HUES48 (cell line): ENCODE data around the gene RNU5B-1.
"Not testable (repeated sequence)": the region's sequence is repeated elsewhere in the genome, so short reads cannot be mapped to it uniquely, and the experiment has no call there.

ENCODE experiments used
- H3K27ac ChIP-seq: one replicate; pipeline ENCODE4 v1.7.0; 2013; ENCODE audit warnings: low read depth, low read length, inconsistent platforms
- H3K27me3 ChIP-seq: 2 replicates; pipeline ENCODE4 v1.6.1; 2013; ENCODE audit warnings: mild to moderate bottlenecking, low read length; ENCODE audit not compliant: control insufficient read depth, insufficient read depth
- H3K36me3 ChIP-seq: 2 replicates; pipeline ENCODE4 v1.6.1; 2013; ENCODE audit warnings: low read length; ENCODE audit not compliant: control insufficient read depth, insufficient read depth
- H3K4me1 ChIP-seq: 2 replicates; pipeline ENCODE4 v1.6.1; 2013; ENCODE audit warnings: mild to moderate bottlenecking, low read length; ENCODE audit not compliant: control insufficient read depth, insufficient read depth
- H3K4me3 ChIP-seq: 2 replicates; pipeline ENCODE4 v1.5.1; 2013; ENCODE audit warnings: mild to moderate bottlenecking, low read depth, low read length
- H3K9ac ChIP-seq: 2 replicates; pipeline ENCODE4 v1.6.1; 2013; ENCODE audit warnings: mild to moderate bottlenecking, low read depth, low read length, moderate library complexity
- H3K9me3 ChIP-seq: 2 replicates; pipeline ENCODE4 v1.6.1; 2013; ENCODE audit warnings: low read length; ENCODE audit not compliant: control insufficient read depth, insufficient read depth

Gene RNU5B-1

DNA sequence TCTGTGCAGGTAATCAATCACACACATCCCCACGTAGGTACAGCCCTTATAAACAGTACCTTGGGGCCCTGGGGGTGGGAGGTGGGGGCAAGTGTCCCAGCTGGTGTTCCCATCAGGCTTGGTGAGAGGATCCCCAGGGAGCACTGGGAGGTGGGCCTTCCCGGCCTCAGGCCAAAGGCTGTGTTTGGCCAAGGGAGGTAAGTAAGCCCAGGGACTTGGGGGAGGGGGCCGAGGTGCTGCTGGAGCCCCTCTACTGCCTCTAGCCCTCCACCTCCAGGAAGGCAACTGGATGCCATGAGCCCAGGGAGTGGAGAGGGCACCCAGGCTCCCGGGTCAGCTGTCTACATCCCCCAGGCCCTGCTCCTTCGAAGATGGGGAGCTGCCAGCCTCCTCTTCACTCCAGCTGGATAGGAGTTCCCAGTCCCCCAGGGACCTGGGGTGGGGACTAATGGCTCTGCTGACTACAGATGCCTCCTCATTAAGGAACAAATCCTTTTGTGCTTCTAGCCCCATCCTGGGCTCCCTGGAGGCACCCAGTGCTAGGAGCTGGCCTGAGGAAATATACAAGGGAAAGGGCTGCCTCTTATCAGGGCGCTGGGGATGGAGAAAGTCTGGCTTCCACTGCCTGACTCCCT, 33.1 kb downstream of the RNU5B-1 start:
- no peak overlapping the region for H3K27ac ChIP-seq
- no peaks in the 10 kb centered on the region for H3K9me3 ChIP-seq
- no peak overlapping the region for H3K4me3 ChIP-seq
- peaks cover 57% of the 10 kb centered on the region for H3K4me1 ChIP-seq
- no peaks in the 10 kb centered on the region for H3K36me3 ChIP-seq
- H3K27me3 ChIP-seq, result no peaks in the 10 kb centered on the region; the same call in 1 of the 2 replicates
- H3K9ac ChIP-seq, result no peak overlapping the region

DNA sequence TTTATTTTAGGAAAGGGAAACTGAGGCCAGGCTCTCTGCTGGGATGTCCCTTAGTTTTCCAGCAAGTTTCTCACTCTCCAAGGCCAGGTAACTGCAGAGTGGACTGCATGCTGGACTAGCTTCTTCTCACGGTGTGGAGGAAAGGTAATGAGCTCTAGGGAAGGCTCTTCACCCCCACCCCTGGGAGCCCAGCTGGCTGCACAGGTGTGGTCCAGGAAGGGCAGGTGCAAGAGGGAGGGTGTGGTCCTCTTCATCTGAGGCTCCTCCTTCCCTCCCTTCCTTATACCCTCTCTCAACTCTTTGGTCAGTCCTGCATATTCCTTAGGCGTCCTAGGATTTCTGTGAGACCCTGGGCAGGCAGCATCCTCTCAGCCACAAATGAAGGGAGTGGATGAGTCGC, 33.9 kb downstream of the RNU5B-1 start:
- Histone ChIP-seq H3K27me3 (no peaks in the 10 kb centered on the region; the same call in 1 of the 2 replicates), H3K9me3 (no peaks in the 10 kb centered on the region), H3K4me1 (peaks cover 56% of the 10 kb centered on the region), H3K4me3 (no peak overlapping the region), H3K27ac (no peak overlapping the region), H3K36me3 (no peaks in the 10 kb centered on the region), H3K9ac (no peak overlapping the region)

DNA sequence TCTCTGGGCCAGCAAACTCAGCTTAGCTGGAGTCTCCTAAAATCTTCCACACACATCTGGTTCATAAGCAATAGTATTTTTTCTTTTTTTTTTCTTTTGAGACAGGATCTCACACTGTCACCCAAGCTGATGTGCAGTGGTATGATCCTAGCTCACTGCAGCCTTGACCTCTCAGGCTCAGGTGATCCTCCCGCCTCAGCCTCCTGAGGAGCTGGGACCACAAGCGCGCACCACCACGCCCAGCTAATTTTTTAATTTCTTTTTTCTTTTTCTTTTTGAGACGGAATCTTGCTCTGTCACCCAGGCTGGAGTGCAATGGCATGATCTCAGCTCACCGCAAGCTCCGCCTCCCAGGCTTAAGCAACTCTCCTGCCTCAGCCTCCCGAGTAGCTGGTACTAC, 34.3 kb downstream of the RNU5B-1 start:
- H3K27me3 ChIP-seq, result no peaks in the 10 kb centered on the region; the same call in 1 of the 2 replicates
- no peaks in the 10 kb centered on the region for H3K36me3 ChIP-seq
- no peak overlapping the region for H3K4me3 ChIP-seq
- H3K4me1 ChIP-seq, result peaks cover 51% of the 10 kb centered on the region
- H3K27ac ChIP-seq, result no peak overlapping the region
- H3K9ac ChIP-seq, result no peak overlapping the region
- H3K9me3 ChIP-seq, result no peaks in the 10 kb centered on the region

DNA sequence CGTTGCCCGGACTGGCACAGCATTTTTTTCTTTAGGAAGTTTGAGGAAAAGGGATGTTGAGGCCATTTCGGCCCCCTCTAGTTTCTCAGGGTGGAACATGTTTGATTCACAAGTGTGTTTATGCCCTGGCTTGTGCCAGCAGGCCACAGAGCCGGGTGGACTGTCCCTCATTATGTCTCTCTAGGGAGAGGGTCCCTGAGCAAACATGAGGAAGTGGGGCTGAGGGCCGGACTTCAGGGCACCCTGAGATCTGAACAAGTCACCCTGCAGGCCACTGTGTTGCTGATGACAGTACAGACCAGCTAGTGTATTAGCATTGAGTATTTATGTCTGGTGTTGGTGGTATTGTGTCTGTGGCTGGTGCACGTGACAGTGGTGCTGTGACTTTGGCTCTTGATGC, 34.9 kb downstream of the RNU5B-1 start:
- Histone ChIP-seq H3K9me3 (no peaks in the 10 kb centered on the region), H3K9ac (no peak overlapping the region), H3K4me1 (peaks cover 45% of the 10 kb centered on the region), H3K27ac (no peak overlapping the region), H3K36me3 (no peaks in the 10 kb centered on the region), H3K4me3 (no peak overlapping the region), H3K27me3 (no peaks in the 10 kb centered on the region; the same call in 1 of the 2 replicates)

DNA sequence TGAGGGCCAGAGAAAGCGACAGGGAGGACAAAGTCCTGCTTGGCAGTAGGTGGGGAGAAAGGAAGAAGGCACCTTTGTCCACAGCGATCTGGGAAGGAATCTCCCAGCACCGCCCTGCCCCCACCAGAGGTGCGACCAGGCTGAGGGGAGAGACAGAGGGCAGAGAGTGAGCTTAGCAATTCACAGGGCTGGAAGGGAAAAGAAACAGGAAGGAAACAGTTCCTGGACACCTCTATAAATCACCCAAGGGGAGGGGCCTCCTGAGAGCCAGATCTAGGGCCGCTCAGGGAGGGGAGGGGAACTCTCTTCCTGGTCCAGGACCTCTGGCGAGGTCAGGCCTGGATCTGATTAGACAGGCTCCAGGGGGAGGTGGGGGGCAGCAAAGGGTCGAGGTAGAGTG, 35.4 kb downstream of the RNU5B-1 start:
- Histone ChIP-seq H3K9me3 (no peaks in the 10 kb centered on the region), H3K9ac (no peak overlapping the region), H3K27ac (peak overlapping the region; percentile 18), H3K36me3 (no peaks in the 10 kb centered on the region), H3K27me3 (no peaks in the 10 kb centered on the region; the same call in 1 of the 2 replicates), H3K4me1 (peaks cover 40% of the 10 kb centered on the region), H3K4me3 (no peak overlapping the region)

DNA sequence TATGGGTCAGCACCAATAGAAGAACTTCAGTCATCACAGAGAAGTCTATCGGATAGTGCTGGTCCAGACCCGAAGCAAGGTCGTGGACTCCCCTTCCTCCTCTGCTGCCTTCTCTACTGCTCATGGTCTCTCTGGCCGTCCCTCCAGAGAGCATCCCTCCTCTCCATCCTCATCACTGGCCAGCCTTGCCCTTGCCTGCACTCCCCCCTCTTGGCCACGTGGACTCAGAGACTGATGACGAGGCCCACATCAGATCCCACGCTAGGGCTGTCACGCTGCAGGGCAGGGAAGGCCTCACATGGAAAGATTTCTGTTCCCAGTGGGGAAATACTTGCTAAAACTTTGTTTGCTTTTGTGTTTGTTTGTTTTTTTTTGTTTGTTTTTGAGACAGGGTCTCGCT, 38.0 kb downstream of the RNU5B-1 start:
- H3K36me3 ChIP-seq, result no peaks in the 10 kb centered on the region
- no peak overlapping the region for H3K9ac ChIP-seq
- no peaks in the 10 kb centered on the region for H3K27me3 ChIP-seq
- no peak overlapping the region for H3K4me3 ChIP-seq
- no peak overlapping the region for H3K27ac ChIP-seq
- peaks cover 20% of the 10 kb centered on the region for H3K4me1 ChIP-seq
- no peaks in the 10 kb centered on the region for H3K9me3 ChIP-seq

DNA sequence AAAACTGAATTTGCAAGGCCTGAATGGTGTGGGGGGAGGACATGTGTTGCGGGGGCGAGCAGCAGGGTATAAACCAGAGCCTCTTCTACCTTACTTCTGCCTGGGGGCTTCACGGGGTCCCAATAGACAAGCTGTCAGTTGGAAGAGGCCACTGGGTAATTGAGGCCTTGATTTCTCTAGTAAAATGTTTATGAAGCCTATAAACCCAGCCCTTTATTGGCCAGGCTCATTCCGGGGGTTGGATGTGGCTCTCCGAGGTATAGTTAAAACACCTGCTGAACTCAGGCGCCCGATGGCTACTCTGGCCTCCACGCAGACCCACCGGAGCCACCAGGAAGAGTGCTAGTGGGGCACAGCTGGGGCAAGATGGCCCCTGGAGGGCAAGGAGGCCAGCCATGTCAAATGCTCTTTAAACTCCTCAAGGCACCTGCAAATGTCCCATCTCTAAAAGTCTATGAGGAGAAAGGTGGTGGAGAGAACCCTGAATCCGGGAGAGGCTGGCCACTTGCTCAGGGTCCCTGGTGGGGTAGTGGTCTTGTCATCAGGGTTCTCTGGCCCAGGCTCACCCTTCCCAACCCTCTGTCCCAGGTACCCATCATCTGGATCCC, 39.0 kb downstream of the RNU5B-1 start:
- no peak overlapping the region for H3K9ac ChIP-seq
- H3K4me1 ChIP-seq, result peaks cover 12% of the 10 kb centered on the region
- no peak overlapping the region for H3K27ac ChIP-seq
- H3K4me3 ChIP-seq, result no peak overlapping the region
- no peaks in the 10 kb centered on the region for H3K9me3 ChIP-seq
- no peaks in the 10 kb centered on the region for H3K36me3 ChIP-seq
- no peaks in the 10 kb centered on the region for H3K27me3 ChIP-seq

DNA sequence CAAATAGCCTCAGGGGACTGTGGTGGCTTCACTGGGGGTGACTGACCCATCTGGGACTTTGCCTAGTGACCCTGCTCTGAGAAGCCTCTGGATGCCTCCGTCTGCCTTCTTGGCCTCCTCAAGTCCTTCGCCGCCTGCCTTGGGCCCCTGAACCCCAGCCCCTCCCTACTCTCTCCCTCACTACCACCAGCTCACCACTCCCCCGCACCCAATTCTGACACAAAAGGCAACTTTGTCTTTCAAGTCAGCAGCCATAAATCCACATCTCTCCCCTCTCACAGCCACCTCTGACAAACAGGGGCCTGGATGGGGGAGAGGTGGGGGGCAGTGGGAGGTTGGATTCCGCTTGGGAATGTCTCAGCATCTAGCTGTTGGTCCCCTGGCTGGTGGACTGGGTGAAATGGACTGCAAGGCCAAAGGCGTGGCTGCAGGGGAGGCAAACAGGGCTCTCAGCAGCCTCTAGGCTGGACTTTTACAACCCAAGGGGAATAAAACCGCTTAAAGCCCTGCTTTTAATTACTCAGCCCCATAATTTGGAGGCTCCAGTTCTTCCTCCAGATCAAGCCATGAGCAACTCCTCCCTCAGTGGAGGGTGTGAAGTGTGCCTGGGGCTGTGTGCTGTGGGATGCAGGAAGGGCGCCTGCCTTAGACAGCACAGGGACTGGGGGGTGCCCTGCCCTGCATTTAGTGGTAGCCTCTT, 39.9 kb downstream of the RNU5B-1 start:
- no peaks in the 10 kb centered on the region for H3K36me3 ChIP-seq
- peaks cover 9% of the 10 kb centered on the region for H3K4me1 ChIP-seq
- H3K4me3 ChIP-seq, result no peak overlapping the region
- no peak overlapping the region for H3K9ac ChIP-seq
- no peak overlapping the region for H3K27ac ChIP-seq
- no peaks in the 10 kb centered on the region for H3K9me3 ChIP-seq
- H3K27me3 ChIP-seq, result no peaks in the 10 kb centered on the region

DNA sequence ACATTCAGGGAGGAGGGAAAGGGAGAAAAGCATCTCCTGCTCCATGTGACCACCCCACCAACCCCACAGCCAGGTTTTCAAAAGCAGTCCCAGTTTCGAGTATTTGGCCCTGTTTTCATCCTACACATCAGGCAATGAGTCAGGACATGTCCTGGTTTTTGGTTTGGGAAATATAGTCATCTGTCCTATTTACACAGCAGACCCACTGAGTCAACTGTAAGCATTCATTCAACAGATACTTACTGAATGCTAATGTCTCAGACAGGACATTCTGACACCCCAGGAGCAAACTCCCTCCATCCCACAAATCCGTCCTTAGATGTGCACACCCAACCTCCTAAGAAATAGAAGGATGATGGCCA, 40.4 kb downstream of the RNU5B-1 start:
- Histone ChIP-seq H3K9ac (no peak overlapping the region), H3K4me1 (peaks cover 4% of the 10 kb centered on the region), H3K27me3 (no peaks in the 10 kb centered on the region), H3K4me3 (no peak overlapping the region), H3K36me3 (no peaks in the 10 kb centered on the region), H3K9me3 (no peaks in the 10 kb centered on the region), H3K27ac (no peak overlapping the region)

DNA sequence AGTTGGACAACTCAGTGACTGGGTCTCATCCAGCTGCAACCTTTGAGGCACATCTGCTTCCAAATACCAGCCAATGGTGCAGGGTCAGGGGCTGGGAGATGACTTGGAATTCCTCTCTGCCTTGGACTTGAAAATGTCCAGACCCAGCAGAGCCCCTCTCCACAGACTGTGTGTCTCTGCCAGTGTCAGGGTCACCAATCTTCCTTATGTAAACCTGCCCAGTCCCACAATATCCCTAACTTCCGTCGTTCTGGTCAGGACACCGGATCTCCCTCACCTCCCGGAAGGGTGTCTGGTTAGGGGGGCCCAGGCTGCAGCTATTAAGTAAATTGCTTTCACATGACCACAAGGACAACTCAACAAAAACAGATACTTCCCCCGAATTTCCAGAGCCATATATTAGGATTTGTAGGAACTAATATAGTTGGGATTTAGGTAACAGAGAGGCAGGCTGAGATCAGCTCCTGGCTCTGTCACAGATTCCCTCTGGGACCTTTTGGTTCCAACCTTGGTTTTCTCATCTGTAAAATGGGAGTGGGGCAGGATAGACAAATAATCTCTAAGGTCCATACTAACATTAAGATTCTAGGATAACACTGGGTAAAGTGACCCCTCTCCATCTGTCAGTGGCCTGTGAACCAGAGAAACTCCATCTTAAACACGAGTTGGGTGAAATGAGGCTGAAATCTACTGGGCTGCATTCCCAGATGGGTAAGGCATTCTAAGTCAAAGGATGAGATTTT, 42.5 kb downstream of the RNU5B-1 start:
- no peak overlapping the region for H3K4me3 ChIP-seq
- no peaks in the 10 kb centered on the region for H3K4me1 ChIP-seq
- peaks cover 4% of the 10 kb centered on the region for H3K9me3 ChIP-seq
- no peaks in the 10 kb centered on the region for H3K27me3 ChIP-seq
- H3K36me3 ChIP-seq, result no peaks in the 10 kb centered on the region
- no peak overlapping the region for H3K27ac ChIP-seq
- H3K9ac ChIP-seq, result no peak overlapping the region

DNA sequence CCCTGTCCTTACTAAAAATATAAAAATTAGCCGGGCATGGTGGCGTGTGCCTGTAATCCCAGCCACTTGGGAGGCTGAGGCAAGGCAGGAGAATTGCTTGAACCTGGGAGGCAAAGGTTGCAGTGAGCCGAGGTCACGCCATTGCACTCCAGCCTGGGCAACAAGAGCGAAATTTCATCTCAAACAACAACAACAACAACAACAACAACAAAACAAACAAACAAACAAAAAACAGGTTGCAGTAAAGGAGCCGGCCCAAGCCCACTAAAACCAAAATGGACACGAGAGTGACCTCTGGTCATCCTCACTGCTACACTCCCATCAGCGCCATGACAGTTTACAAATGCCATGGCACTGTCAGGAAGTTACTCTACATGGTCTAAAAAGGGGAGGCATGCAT, 43.3 kb downstream of the RNU5B-1 start:
- H3K9ac ChIP-seq, H3K27ac ChIP-seq, H3K4me3 ChIP-seq, H3K36me3 ChIP-seq, H3K9me3 ChIP-seq, H3K4me1 ChIP-seq, H3K27me3 ChIP-seq: not testable (repeated sequence)
